Epithelial cell of proximal tubule (primary cell): Measurements from ENCODE around the gene POLD2. TPM values are rescaled to one million over a fixed set of nuclear protein-coding genes. Genes with fewer than 3 reads are reported as not detected.

Experiments used
- DNase-seq: peaks from one replicate; pipeline ENCODE4 v3.0.0-alpha.2; 2011; ENCODE audit warnings: low read depth
- H3K4me3 ChIP-seq: 2 replicates; pipeline ENCODE4 v1.5.1; 2011; ENCODE audit warnings: low read depth, mild to moderate bottlenecking, low read length
- total RNA-seq: library from RNA; depleted of rRNA; stranded (reverse); fragments of >200 nt; gene quantifications from 2 replicates; pipeline ENCODE4 v1.2.3, GENCODE V29; 2015
- TF ChIP-seq, protein P1 (sequence below): conservative IDR thresholded peaks from 2 replicates; pipeline ENCODE4 v1.5.1; 2012; ENCODE audit warnings: low read depth, mild to moderate bottlenecking, low read length

POLD2 gene
- total RNA-seq, 1 donor from 2014 or later = 92.7 TPM

GRCh38 chr7:44150966-44151941 is 27.9 kb upstream of the POLD2 start:
- no peak overlapping the region for H3K4me3 ChIP-seq
- TF ChIP-seq, protein P1, sequence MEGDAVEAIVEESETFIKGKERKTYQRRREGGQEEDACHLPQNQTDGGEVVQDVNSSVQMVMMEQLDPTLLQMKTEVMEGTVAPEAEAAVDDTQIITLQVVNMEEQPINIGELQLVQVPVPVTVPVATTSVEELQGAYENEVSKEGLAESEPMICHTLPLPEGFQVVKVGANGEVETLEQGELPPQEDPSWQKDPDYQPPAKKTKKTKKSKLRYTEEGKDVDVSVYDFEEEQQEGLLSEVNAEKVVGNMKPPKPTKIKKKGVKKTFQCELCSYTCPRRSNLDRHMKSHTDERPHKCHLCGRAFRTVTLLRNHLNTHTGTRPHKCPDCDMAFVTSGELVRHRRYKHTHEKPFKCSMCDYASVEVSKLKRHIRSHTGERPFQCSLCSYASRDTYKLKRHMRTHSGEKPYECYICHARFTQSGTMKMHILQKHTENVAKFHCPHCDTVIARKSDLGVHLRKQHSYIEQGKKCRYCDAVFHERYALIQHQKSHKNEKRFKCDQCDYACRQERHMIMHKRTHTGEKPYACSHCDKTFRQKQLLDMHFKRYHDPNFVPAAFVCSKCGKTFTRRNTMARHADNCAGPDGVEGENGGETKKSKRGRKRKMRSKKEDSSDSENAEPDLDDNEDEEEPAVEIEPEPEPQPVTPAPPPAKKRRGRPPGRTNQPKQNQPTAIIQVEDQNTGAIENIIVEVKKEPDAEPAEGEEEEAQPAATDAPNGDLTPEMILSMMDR = no peak
- no peak for DNase-seq

DNA sequence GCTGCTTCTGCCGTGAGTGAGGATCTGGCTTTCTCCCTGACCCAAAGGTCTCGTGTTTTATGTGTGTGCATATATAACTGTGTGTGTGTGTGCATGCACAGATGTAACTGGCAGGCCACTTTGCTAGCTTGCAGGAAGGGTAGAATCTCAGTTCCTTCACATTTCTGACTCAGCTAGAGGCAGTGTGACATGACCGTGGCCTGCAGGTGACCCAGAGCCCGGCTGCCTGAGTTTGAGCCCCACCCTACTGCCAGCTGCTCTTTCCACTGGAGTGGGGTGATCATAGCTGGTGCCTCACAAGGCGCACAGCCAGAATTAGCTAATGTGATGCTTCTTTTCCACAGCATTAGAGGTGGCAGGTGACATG is 27.1 kb upstream of the POLD2 start:
- no peak overlapping the region for H3K4me3 ChIP-seq
- DNase-seq = no peak
- TF ChIP-seq, protein P1 = no peak

GRCh38 chr7:44149571-44150465 is 26.5 kb upstream of the POLD2 start:
- TF ChIP-seq, protein P1 = no peak
- DNase-seq = no peak
- H3K4me3 ChIP-seq = no peak overlapping the region

- TF ChIP-seq, protein P1 = no peak
- no peak overlapping the region for H3K4me3 ChIP-seq
- DNase-seq = no peak
Measured at GRCh38 chr7:44148961-44149536, 25.7 kb upstream of the POLD2 start.

- DNase-seq = no peak
- H3K4me3 ChIP-seq = no peak overlapping the region
- TF ChIP-seq, protein P1 = no peak
Measured at GRCh38 chr7:44148166-44148565, 24.8 kb upstream of the POLD2 start.

DNA sequence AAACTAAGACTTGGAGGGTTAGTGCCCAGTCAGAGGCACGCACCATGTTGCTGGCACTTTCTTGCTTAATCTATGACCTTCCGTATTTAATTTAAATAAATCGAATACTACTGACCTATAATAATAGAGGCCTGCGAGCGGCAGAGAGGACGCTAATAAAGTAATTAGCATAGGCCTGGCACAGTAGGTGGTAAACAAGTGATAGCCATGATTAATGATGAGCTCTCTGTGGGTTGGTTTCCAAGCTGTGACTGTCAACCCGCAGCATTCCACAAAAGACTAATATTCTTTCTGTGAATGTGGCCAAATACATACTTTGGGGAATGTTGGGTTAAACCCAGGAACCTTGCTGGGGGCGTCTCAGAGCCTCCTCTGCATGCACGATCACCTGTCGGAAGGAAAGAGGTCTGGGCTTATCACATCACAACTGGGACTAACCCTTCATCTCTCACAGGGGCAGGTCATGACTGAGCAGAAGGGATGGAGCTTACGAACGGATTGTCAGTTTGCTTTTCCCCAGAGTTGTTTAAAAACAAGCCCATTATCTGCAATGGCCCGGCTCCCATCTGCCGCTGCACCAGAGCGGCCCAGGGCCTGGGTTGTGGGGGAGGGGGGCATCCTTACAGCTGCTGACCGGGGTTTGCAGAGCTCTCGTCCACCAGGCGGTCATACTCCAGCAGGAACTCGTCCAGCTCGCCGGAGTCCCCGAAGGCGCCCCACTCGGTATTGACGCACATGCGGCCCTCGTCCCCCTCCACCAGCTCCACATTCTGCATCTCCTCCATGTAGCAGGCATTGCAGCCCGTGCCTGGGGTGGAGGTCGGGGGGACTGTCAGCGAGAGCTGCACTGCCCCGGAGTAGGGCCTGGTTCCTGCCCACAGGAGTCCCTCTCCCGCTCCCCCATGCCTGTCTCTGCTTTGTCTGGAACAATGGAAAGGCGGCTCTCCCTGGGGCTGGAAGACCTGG is 24.0 kb upstream of the POLD2 start:
- DNase-seq = no peak
- H3K4me3 ChIP-seq = no peak overlapping the region
- TF ChIP-seq, protein P1 = no peak
